Activated CD8-positive, alpha-beta memory T cell treated with anti-CD3 and anti-CD28 coated beads, Interleukin-2, amount 50 U/mL, for 48 hours (primary cell): ENCODE results near the gene OMA1.
"Not testable (repeated sequence)": the region's sequence is repeated elsewhere in the genome, so short reads cannot be mapped to it uniquely, and the experiment has no call there.

ENCODE experiments used
- DNase-seq: peaks from one replicate; pipeline ENCODE4 v3.0.0-alpha.2; 2020

Gene OMA1

DNA sequence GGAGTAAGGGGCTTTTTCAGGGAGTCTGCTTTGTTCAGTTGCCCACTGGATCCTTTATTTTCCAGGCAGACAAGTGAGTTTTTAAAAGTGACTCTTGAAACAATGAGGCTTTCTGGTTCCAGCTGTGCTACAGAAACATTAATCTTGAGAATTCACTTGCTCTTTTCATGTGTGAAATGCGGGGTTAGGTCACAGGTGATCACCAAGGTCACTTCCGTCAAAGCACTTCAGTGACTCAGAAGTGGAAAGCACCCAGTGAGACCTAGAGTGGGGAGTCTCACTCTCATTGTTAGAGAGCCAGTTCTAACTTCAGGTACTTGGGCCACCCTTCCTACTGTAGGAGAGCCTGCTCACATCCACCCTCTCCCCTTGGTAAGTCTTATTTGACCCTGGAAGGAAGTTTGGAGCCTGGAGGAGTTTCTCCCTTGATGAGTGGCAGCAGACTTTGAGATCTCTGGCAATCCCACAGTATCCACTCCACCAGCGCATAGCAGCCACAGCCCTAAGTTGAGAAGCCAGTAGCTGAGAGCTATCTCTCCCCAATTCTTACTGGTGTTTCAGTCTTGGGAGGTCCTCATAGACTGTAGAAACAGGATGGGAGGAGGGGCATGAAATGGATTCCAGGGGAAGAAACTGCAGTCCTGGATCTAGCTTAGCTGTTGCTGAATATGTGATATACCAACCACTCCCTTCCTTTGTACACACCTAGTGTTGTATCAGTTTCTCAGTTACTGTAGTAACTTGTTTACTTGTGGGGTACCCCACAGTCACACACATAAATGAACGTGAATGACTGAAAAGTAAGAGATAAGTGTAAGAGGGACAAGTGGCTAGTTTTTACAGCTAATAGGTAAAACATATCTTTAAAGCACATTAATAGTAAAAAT is 27.4 kb upstream of the OMA1 start:
- DNase-seq: no peak

DNA sequence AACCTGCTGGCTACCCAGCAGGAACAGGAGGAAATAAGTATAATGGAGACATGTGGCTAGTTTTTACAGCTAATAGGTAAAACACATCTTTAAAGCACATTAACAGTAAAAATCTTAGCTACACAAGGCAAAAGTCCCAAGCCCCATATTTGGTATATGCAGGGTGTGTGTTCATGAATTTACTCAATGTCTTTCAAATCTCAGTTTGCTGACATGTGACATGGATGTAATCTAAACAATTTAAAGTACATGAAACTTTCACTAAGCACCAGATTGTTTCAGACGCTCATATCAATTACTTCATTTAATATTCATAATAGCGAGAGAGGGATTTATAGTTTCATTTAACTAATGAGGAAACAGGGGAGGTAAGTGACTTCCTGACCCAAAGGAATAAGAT is 26.6 kb upstream of the OMA1 start:
- no peak for DNase-seq

DNA sequence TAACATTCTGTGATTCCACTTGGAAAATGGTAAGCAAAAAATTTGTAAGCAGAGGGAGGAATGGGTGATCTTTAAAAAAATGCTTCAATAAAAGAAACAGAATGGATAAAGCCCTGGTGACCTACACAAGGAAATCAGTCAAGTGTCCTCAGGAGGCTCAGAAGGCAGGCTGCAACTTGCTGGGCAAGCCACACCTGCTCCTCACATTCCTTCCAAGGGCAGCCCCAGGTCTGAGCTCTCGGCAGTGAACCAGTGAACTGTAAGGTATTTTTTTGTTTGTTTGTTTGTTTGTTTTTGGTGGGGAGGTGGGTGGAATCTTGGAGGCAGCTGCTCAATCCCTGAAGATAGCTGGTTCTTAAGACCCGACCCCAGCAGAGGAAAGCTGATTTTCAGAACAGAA is 26.2 kb upstream of the OMA1 start:
- no peak for DNase-seq

DNA sequence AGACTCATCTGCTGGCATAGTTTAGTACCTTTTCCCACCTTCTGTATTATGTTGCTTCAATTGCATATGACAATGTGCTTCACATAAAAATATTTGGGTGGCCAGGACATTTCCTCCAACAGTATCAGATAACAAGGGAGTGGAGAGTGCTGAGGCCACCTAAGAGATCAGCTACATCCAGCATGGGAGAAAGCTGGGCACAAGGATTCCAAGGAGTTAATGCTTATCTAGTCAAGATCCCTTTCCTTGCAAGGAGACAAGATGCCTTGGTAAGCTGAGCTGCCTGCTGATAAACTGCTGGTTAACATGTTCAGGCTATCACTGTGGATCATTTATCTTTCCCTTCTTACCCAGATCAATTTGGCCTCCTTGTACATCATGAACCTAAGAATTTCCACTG is 25.1 kb upstream of the OMA1 start:
- no peak for DNase-seq

DNA sequence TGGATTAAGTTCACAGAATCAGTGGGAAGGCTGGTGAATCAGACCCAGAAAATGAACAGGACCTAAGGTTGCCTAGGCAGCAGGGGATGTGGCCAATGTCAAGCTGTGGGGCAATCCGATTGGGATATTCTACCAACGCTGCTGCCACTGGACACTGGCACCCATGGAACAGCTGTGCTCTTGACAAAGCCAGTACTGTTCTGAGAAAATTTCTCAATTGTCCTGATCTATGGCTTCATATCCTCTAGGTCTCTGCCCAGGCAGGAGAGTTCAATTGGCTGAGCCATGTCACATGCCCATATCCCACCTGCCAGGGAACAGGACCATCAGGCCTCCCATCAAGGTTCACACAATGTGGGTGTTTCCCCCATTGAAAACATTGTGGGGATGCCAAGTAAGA is 24.3 kb upstream of the OMA1 start:
- DNase-seq: no peak

DNA sequence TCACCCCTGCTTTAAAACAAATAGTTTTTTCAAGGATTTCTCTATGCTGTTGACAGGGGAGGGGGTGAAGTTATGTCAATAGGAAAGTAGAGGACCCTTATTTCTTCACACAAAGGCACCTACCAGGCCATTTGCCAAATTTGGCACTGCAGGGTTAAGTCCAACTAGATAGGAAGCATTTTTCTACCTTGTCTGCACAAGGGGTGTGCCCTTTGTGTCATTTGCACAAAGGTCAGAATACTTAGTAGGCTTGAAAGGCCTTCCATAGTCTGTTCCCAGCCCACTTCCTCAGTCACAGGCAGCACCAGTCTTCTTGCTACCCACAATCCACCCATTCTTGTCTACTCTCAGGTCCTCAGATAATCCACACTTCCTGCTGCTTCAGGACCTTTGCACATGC is 23.6 kb upstream of the OMA1 start:
- no peak for DNase-seq

DNA sequence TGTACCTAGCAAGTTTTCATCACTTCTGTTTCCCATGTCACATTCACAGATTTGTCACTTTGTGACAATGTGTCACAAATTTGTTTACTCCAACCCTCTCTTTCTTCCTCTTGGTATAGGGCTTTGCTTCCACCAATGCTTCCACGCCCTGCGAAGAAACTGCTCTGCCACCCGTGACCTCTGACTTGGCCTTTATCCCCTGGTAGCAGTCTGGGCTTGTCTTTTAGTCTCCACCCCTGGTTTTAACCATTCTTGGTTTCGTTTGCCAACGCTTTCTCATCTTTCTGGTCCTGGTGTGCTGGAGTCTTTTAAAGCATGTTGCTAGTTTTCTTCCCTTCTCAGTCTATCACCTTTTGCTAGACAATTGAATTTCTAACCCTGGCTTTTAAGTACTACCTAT is 22.4 kb upstream of the OMA1 start:
- no peak for DNase-seq

DNA sequence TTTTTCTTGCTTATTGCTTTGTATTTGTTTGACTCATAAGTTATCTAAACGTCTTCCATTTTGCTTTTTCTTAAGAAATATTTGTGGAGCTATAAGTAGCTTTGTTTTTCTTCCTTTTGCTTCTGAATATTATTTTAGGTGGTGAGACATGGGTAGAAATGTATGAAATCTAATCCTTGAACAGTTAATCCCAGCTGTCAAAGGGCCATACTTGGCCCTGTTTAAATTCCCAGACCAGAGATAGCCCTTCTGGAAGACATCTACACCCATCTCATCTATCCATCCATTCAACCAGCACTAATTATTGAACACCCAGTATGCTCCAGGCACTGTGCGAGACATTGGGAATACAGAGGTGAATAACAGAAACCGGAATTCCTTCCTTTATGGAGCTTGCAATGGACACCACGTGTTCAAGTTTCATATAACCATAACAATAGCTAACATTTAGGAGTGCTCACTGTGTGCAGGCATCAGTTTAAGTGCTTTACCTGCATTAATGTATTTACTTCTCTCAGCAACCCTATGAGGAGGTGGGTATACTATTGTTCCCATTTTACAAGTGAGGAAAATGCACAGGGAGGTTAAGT is 21.8 kb upstream of the OMA1 start:
- DNase-seq: no peak

DNA sequence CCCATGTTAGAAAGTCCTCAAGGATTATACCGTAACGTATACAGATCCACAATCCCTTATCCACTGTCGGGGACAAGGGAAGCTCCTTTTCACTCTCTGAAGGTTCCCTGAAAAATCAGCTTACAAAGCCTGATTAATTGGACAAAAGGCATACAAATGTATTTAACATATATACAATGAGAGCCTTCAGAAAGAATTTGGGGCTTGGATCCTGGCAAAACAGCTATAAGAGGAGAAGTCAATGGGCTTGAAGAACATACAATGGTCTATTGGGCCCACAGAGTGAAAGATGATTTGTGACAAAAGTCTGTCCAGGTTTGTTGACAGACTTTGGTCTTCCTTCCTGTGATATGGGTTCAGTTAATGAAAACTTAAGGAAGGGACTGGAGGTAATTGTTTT is 19.8 kb upstream of the OMA1 start:
- no peak for DNase-seq

DNA sequence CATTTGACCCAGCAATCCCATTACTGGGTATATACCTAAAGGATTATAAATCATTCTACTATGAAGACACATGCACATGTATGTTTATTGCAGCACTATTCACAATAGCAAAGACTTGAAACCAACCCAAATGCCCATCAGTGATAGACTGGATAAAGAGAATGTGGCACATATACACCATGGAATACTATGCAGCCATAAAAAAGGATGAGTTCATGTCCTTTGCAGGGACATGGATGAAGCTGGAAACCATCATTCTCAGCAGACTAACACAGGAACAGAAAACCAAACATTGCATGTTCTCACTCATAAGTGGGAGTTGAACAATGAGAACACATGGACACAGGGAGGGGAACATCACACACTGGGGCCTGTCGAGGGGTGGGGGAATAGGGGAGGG is 17.2 kb upstream of the OMA1 start:
- DNase-seq: not testable (repeated sequence)

DNA sequence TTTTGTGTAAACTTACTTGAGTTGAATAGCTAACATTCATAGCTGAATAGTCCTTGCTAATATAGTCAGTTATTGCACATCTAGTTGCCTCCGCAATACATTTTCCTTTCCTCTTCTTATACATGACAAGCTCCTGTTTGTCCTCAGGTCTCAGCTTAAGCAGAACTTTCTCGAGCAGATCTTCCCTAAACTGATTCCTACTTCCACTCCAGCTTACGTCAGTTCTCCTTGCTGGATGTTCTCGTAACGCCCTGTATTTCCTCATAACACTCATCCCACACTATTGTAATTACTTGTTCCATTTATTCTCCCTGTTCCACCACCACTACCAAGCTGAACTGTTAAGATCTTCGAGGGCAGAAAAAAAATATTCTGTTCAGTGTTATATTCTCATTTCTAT is 15.1 kb upstream of the OMA1 start:
- DNase-seq: no peak

DNA sequence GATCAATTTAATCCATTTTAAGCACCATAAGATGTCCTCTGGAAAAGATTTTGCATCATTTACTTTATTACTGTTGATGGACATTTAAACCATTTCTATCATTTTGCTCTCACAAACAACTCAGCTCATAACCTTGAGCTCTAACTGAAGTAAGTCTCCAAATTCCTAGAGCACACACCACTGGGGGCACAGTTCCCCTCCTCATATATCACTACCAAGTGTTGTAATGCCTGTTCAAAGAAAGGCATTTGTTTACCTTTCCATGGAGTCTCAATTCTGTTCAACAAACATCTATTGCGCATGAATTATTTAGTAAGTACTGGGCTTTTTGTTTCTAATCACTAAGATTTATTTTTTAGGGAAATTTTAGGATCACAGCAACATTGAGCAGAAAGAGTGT is 8.9 kb upstream of the OMA1 start:
- no peak for DNase-seq

DNA sequence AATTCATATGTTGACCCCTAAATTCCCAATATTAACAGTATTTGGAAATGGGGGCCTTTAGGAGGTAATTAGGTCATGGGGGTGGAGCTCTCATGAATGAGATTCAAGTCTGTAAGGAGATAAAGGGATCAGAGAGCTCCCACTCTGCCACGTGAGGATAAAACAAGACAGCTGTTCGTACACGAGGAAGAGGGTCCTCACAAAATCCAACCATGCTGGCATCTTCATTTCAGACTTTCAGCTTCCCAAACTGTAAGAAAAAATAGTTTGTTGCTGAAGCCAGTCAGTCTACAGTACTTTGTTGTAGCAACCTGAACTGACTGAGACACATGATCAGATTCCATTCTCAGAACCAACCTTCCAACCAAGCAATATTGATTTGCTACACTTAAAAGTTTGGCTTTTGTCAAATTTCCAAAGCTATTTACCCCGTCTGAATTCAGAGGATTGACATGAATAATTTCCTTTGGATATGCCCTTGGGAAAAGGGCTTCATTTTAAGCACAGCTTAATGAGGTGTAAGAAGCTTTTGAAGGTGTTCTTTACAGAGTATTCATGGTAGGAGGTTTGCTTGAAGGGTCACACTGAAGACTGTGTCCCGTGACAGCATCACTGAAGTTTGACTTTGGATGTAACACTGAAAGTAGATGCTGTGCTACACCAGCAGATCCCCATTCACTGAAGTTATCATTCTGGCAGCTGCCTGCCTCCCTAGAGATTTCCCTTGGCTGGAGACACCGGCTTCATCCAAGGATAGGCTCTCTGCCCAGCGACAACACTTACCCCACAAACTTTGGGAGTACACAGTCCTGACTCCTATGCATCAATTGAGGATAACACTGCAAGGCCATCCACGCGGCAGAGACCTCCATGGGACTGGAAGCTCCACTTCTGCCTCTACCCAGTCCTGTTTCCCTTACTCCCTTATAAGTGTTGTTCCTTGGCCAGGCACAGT is 4.9 kb upstream of the OMA1 start:
- DNase-seq: no peak

DNA sequence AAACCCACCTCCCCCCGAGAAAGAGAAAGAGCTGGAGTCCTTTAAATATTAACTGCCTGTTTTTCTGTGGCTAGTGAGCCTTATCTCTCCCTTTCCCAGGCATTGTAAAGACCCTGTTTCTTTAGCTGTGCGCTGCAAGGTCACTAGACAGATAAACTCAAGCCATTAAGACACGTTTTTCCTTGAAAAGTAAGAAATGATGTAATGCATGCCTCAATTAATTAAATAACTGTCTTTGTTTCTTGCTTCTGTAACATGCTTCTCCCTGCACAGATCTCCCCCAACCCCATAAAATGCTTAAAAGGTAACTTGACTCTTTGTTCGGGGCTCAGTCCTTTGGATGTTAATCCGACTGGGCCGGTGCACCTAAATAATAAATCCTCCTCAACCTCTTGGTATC is 2.8 kb upstream of the OMA1 start:
- not testable (repeated sequence) for DNase-seq

DNA sequence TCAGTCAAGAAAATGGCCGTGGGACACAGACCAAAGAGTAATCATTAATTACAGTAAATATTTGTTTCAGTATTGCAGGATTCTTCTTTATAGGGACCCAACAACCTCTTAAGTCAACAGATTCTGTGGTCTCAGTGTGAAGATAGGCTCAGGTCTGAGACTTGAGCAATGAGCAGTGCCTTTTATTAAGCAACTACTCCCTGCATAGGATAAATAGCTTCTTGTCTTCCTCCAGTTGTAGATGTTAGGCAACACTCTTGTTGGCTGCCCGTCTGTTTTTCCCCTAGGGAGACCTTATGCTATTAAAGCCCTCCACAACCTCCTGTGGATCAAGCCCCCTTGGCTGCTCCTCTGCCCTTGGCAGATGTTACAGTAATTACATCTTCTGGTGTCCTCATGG is 1.8 kb upstream of the OMA1 start:
- no peak for DNase-seq

DNA sequence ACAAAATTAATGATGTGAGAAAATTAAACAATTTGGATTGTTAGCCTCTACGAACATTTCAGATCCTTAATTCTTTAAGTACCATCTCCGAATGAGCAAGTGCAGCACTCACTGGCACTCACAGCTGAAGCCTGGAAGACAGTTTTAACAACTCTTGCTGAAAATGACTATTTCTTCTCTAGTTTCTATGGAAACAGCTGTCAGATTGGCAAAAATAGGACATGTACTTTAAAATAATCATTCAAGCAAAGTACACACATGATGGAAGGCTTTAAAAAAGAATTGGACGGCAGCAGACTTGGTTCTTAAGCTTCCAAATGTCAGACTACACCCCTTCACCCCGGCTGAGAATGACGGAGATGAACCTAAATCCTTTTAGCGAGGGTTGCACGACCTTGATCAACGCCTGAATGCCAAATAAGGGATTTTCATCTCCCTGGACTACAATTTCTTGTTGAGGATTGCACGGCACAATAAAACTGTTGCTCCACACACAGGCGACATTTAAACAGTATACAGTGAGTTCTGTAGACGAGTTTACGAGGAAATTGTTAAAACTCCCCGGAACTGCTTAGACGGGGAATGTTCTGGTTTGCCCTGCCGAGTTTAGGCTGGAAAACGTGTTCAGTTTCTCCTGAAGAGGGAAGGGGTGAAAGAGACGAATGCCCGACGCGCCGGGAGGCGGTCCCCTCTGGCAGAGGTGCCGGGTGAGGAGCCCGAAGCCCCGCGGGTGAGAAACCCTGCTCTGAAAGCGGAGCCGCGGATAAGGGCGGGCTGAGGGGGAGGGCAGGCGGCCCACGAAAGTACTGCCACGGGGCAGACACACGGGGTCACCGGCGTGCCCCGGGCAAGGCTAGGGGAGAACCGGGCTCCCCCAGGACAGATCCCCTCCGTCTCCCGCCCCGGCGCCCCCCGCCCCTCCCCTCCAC is 671 bp downstream of the OMA1 start:
- peak; percentile 88 for DNase-seq

DNA sequence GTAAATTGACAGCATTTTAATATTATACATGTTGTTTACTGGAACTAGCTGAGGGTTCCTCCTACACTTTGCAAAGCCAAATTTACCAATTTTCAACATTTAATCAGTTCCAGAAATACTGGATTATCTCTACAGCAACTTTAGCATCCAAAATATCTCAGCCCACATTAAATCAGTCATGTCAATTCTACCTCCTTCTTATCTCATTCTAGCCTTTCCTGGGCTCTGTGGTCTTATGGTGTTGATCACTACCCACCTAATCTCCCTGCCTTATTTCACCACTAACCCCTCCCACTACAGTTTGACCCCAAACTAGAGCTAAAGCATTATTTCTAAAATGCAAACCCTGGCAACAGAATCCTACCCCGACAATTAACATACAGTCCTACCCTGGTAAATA is 3.3 kb downstream of the OMA1 start:
- no peak for DNase-seq

DNA sequence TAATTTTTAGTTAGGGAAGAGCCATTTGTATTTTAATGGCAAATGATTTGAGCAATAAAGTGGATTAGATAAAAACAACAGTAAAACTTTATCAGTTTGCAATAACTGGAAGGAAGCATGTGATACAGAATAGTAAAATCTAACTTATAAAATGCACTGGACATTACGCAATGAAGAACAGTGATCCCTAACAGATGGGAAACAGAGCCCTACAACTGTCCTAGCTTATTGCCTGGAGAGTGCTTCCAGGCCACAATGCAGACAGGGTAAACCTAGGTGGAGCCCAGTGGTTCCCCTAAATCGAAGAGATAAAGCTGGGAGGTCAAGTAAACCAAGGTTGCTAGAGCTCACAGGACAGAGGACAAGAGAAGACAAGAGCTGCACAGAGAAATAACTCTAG is 7.0 kb downstream of the OMA1 start:
- DNase-seq: no peak

DNA sequence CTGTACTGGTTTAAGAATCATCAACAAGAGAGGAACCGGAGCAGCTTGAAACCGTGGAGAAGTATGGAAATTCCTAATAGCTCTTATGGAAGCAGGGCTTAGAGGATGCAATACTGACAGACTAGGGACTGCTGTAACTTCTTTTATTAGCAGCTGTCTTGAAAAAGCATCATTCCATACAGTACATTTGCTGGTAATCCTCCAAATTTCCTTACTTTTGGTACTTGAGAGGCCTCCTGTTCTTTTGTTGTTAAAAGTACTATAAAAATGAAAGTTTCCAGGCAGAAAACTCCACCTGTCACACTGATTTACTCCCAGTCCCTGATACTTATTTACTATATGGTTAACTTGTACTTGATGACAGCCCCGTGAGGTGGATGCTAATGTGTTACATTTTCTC is 7.7 kb downstream of the OMA1 start:
- no peak for DNase-seq

DNA sequence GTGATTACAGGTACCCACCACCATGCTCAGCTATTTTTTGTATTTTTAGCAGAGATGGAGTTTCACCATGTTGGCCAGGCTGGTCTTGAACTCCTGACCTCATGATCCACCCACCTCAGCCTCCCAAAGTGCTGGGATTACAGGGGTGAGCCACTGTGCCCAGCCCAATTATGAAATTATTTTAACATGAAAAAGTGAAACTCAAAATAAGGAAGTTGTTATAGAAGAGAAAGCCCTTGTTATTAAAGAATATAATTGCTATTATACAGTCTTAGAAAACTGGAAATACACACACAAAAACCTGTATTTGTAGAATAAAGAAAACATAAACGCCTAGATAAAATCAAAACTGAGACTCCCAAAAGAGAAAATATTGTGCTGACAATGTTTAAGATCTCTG is 14.7 kb downstream of the OMA1 start:
- DNase-seq: not testable (repeated sequence)

DNA sequence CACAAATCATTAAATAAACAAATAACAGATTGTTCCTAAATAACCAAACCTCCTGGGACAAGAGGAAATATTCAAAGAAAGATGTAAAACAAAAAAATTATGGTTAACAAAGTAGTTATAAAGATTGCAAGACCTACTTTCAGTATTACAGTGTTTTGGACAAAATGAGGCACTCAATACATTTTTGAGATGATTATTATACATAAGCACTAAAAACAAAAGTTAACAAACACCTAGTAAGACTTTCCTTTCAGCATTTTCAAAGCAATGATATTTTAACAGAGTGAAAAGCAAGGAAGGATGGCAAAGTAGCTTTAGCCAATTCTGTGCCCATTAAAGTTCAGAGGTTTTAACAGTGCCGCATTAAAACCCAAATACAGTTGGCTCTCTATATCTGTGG is 17.2 kb downstream of the OMA1 start:
- DNase-seq: no peak

DNA sequence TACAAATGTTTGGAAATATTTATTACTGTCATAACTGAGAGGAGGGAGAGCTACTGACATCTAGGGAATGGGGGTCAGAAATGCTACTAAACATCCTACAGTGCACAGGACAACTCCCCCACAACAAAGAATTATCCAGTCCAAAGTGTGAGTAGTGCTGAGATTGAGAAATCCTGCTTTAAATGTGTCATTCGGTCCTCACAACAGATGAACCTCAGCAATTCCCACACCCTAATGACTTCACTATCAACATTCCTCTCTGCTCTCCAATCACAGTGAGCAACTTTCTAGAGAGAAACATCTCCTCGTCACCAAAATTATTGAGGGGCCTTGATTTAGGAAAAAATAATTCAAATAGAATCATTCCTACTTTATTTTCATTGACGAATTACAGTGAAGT is 18.0 kb downstream of the OMA1 start:
- DNase-seq: no peak
